Smooth muscle cell (in vitro differentiated cells): ENCODE results near the gene DYNLT2. TPM values are rescaled to one million over a fixed set of nuclear protein-coding genes. Genes with fewer than 3 reads are reported as not detected.
"Not testable (repeated sequence)": the region's sequence is repeated elsewhere in the genome, so short reads cannot be mapped to it uniquely, and the experiment has no call there.

Source experiments
- DNase-seq: peaks from one replicate; lab custom pipeline; 2025; ENCODE audit not compliant: unreplicated experiment; lab: John Stamatoyannopoulos, UW
- H2AFZ ChIP-seq: fragments of 200-600 bp; sonication (generic); 2 replicates; pipeline ENCODE4 v1.6.0; 2016; ENCODE audit warnings: antibody characterized with exemption, low read depth, mild to moderate bottlenecking
- H3F3A ChIP-seq: fragments of 200-600 bp; sonication (generic); 2 replicates; pipeline ENCODE4 v1.6.0; 2017; ENCODE audit warnings: antibody characterized with exemption, low read depth
- H3K27ac ChIP-seq: fragments of 200-600 bp; sonication (generic); 2 replicates; pipeline ENCODE4 v1.5.1; 2016; ENCODE audit warnings: low read depth, mild to moderate bottlenecking
- H3K27me3 ChIP-seq: fragments of 200-600 bp; sonication (generic); 2 replicates; pipeline ENCODE4 v1.6.1; 2016; ENCODE audit warnings: low read depth, mild to moderate bottlenecking
- H3K36me3 ChIP-seq: fragments of 200-600 bp; sonication (generic); 2 replicates; pipeline ENCODE4 v1.5.1; 2016; ENCODE audit warnings: low read depth
- H3K4me1 ChIP-seq: fragments of 200-600 bp; sonication (generic); 2 replicates; pipeline ENCODE4 v1.5.1; 2016; ENCODE audit warnings: low read depth
- H3K4me2 ChIP-seq: fragments of 200-600 bp; sonication (generic); 2 replicates; pipeline ENCODE4 v1.6.0; 2016; ENCODE audit warnings: mild to moderate bottlenecking
- H3K4me3 ChIP-seq: fragments of 200-600 bp; sonication (generic); 2 replicates; pipeline ENCODE4 v1.5.1; 2016; ENCODE audit warnings: mild to moderate bottlenecking
- H3K79me2 ChIP-seq: fragments of 200-600 bp; sonication (generic); 2 replicates; pipeline ENCODE4 v1.6.0; 2016; ENCODE audit warnings: low read depth, mild to moderate bottlenecking
- H3K9ac ChIP-seq: fragments of 200-600 bp; sonication (generic); 2 replicates; pipeline ENCODE4 v1.6.0; 2016; ENCODE audit warnings: low read depth
- H3K9me3 ChIP-seq: fragments of 200-600 bp; sonication (generic); replicated peaks from 2 replicates; pipeline ENCODE4 v1.5.1; 2016; ENCODE audit warnings: low read depth
- H4K20me1 ChIP-seq: fragments of 200-600 bp; sonication (generic); 2 replicates; pipeline ENCODE4 v1.6.0; 2016; ENCODE audit warnings: low read depth
- CTCF ChIP-seq: fragments of 200-600 bp; sonication (generic); IDR thresholded peaks from 2 replicates; pipeline ENCODE4 v1.5.1; 2017; ENCODE audit warnings: borderline replicate concordance, mild to moderate bottlenecking, antibody characterized with exemption; ENCODE audit not compliant: insufficient read depth, poor library complexity, severe bottlenecking
- WGBS: methylation state at CpG from one replicate; pipeline ENCODE4 v1.1.7; 2016; ENCODE audit warnings: low lambda C conversion rate; 5-methylcytosine and 5-hydroxymethylcytosine counted together
- polyA plus RNA-seq: library from polyadenylated mRNA; unstranded; fragments of >200 nt; fragmentation: Nextera tagmentation; extraction: Ambion mirVana; gene quantifications from 2 replicates; pipeline ENCODE4 v1.2.1, GENCODE V29; 2016
- total RNA-seq: library from RNA; depleted of rRNA; stranded (reverse); fragments of >200 nt; gene quantifications from 2 replicates; pipeline ENCODE4 v1.2.3, GENCODE V29; 2014

DYNLT2 gene
- total and polyA plus RNA-seq, 2 experiments from 2014 or later, result 0.89 to 2.1 TPM

- Histone ChIP-seq H3K4me2 (no peak overlapping the region), H3K27me3 (no peaks in the 10 kb centered on the region), H3K9me3 (no peaks in the 10 kb centered on the region), H3K9ac (no peak overlapping the region), H3K27ac (no peak overlapping the region), H4K20me1 (no peaks in the 10 kb centered on the region), H3F3A (no peaks in the 10 kb centered on the region), H3K36me3 (no peaks in the 10 kb centered on the region), H3K4me3 (no peak overlapping the region), H3K79me2 (no peaks in the 10 kb centered on the region), H2AFZ (no peak overlapping the region), H3K4me1 (no peaks in the 10 kb centered on the region)
- WGBS, result 93% methylated on average over 9 of the region's 9 CpGs
- no peak for TF ChIP-seq CTCF
- no peak for DNase-seq
Observed at GRCh38 chr6:169774347-169774746, 23.0 kb upstream of the DYNLT2 start.

- Histone ChIP-seq H3K9me3 (no peaks in the 10 kb centered on the region), H3K4me3 (no peak overlapping the region), H3K79me2 (no peaks in the 10 kb centered on the region), H3K4me1 (no peaks in the 10 kb centered on the region), H3K27me3 (no peaks in the 10 kb centered on the region), H2AFZ (no peak overlapping the region), H4K20me1 (no peaks in the 10 kb centered on the region), H3K36me3 (no peaks in the 10 kb centered on the region), H3K27ac (no peak overlapping the region), H3K9ac (no peak overlapping the region), H3F3A (no peaks in the 10 kb centered on the region), H3K4me2 (no peak overlapping the region)
- WGBS, result 98% methylated on average over 13 of the region's 13 CpGs
- no peak for TF ChIP-seq CTCF
- DNase-seq, result no peak
Observed at GRCh38 chr6:169766921-169767736, 15.8 kb upstream of the DYNLT2 start.

- Histone ChIP-seq H3K27ac (no peak overlapping the region), H3F3A (no peaks in the 10 kb centered on the region), H3K4me3 (no peak overlapping the region), H3K4me1 (no peaks in the 10 kb centered on the region), H3K79me2 (no peaks in the 10 kb centered on the region), H3K36me3 (no peaks in the 10 kb centered on the region), H3K9ac (no peak overlapping the region), H3K27me3 (no peaks in the 10 kb centered on the region), H2AFZ (no peak overlapping the region), H3K4me2 (no peak overlapping the region), H4K20me1 (no peaks in the 10 kb centered on the region), H3K9me3 (no peaks in the 10 kb centered on the region)
- TF ChIP-seq CTCF, result no peak
- DNase-seq, result no peak
- 70% methylated on average over 5 of the region's 5 CpGs for WGBS
Observed at GRCh38 chr6:169766232-169766631, 14.9 kb upstream of the DYNLT2 start.

- WGBS, result 92% methylated on average over 10 of the region's 10 CpGs
- H4K20me1 ChIP-seq, H3F3A ChIP-seq, H3K27me3 ChIP-seq, H3K36me3 ChIP-seq, DNase-seq, H3K4me2 ChIP-seq, H3K79me2 ChIP-seq, H3K9me3 ChIP-seq, H3K4me1 ChIP-seq, H3K27ac ChIP-seq, H2AFZ ChIP-seq, H3K9ac ChIP-seq, H3K4me3 ChIP-seq: not testable (repeated sequence)
Observed at GRCh38 chr6:169765789-169766188, 14.4 kb upstream of the DYNLT2 start.
